ENCODE measurements around the gene RIPK3. TPM values are rescaled to one million over a fixed set of nuclear protein-coding genes. Genes with fewer than 3 reads are reported as not detected.

The RIPK3 gene
- polyA plus RNA-seq, 1 of the 3 experiments (the other 2 are of a cell fraction) = not detected

- H3K9me2 ChIP-seq = no peaks in the 10 kb centered on the region
- TF ChIP-seq POLR2AphosphoS5 (IDR thresholded peaks at IDR 0.05; ENCODE audit: low read depth, low read length) (no peak), SIN3A (IDR thresholded peaks at IDR 0.05; ENCODE audit: borderline replicate concordance, low read depth, low read length) (no peak), IRF3 (IDR thresholded peaks at IDR 0.05; ENCODE audit: low read depth, low read length) (no peak), TAF1 (IDR thresholded peaks at IDR 0.05; ENCODE audit: borderline replicate concordance, low read depth, low read length) (no peak), FOXM1 (IDR thresholded peaks at IDR 0.05; ENCODE audit: low read depth) (no peak), FOXJ3 (CRISPR knock-in tag; IDR thresholded peaks at IDR 0.05) (no peak), ELF1 (IDR thresholded peaks at IDR 0.05) (no peak), RFX5 (IDR thresholded peaks at IDR 0.05; ENCODE audit: low read length) (no peak), TCF12 (IDR thresholded peaks at IDR 0.05) (no peak), SMC3 (IDR thresholded peaks at IDR 0.05; ENCODE audit: low read depth, low read length) (no peak), TEAD4 (IDR thresholded peaks at IDR 0.05; ENCODE audit: borderline replicate concordance, insufficient read depth) (no peak)
- TF ChIP-seq, protein P1, sequence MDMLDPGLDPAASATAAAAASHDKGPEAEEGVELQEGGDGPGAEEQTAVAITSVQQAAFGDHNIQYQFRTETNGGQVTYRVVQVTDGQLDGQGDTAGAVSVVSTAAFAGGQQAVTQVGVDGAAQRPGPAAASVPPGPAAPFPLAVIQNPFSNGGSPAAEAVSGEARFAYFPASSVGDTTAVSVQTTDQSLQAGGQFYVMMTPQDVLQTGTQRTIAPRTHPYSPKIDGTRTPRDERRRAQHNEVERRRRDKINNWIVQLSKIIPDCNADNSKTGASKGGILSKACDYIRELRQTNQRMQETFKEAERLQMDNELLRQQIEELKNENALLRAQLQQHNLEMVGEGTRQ (IDR thresholded peaks at IDR 0.05; ENCODE audit: borderline replicate concordance, low read depth, low read length) = no peak
- TF ChIP-seq, protein P2, sequence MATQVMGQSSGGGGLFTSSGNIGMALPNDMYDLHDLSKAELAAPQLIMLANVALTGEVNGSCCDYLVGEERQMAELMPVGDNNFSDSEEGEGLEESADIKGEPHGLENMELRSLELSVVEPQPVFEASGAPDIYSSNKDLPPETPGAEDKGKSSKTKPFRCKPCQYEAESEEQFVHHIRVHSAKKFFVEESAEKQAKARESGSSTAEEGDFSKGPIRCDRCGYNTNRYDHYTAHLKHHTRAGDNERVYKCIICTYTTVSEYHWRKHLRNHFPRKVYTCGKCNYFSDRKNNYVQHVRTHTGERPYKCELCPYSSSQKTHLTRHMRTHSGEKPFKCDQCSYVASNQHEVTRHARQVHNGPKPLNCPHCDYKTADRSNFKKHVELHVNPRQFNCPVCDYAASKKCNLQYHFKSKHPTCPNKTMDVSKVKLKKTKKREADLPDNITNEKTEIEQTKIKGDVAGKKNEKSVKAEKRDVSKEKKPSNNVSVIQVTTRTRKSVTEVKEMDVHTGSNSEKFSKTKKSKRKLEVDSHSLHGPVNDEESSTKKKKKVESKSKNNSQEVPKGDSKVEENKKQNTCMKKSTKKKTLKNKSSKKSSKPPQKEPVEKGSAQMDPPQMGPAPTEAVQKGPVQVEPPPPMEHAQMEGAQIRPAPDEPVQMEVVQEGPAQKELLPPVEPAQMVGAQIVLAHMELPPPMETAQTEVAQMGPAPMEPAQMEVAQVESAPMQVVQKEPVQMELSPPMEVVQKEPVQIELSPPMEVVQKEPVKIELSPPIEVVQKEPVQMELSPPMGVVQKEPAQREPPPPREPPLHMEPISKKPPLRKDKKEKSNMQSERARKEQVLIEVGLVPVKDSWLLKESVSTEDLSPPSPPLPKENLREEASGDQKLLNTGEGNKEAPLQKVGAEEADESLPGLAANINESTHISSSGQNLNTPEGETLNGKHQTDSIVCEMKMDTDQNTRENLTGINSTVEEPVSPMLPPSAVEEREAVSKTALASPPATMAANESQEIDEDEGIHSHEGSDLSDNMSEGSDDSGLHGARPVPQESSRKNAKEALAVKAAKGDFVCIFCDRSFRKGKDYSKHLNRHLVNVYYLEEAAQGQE (IDR thresholded peaks at IDR 0.05; ENCODE audit: low read depth, low read length) = no peak
- TF ChIP-seq, protein P3, sequence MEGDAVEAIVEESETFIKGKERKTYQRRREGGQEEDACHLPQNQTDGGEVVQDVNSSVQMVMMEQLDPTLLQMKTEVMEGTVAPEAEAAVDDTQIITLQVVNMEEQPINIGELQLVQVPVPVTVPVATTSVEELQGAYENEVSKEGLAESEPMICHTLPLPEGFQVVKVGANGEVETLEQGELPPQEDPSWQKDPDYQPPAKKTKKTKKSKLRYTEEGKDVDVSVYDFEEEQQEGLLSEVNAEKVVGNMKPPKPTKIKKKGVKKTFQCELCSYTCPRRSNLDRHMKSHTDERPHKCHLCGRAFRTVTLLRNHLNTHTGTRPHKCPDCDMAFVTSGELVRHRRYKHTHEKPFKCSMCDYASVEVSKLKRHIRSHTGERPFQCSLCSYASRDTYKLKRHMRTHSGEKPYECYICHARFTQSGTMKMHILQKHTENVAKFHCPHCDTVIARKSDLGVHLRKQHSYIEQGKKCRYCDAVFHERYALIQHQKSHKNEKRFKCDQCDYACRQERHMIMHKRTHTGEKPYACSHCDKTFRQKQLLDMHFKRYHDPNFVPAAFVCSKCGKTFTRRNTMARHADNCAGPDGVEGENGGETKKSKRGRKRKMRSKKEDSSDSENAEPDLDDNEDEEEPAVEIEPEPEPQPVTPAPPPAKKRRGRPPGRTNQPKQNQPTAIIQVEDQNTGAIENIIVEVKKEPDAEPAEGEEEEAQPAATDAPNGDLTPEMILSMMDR (IDR thresholded peaks at IDR 0.05) = no peak
- TF ChIP-seq, protein P4, sequence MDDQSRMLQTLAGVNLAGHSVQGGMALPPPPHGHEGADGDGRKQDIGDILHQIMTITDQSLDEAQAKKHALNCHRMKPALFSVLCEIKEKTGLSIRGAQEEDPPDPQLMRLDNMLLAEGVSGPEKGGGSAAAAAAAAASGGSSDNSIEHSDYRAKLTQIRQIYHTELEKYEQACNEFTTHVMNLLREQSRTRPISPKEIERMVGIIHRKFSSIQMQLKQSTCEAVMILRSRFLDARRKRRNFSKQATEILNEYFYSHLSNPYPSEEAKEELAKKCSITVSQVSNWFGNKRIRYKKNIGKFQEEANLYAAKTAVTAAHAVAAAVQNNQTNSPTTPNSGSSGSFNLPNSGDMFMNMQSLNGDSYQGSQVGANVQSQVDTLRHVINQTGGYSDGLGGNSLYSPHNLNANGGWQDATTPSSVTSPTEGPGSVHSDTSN (IDR thresholded peaks at IDR 0.05) = no peak
- WGBS (ENCODE audit: low lambda C conversion rate) = 68% methylated on average over 11 of the region's 14 CpGs
- H3K4me1 ChIP-seq (ENCODE audit: control insufficient read depth in 1 of 2, insufficient read depth in 2 of 2, low read depth in 1 of 2, low read length in 1 of 2) = peaks cover 0 to 7% of the 10 kb centered on the region in 2 experiments; a peak in 1 of 4 replicates
- no peak overlapping the region for H3K27ac ChIP-seq (ENCODE audit: low read depth in 2 of 2, low read length in 1 of 2)
- H3K9ac ChIP-seq = no peak overlapping the region
- H4K20me1 ChIP-seq (ENCODE audit: insufficient read depth) = no peaks in the 10 kb centered on the region
- H3K4me3 ChIP-seq (ENCODE audit: low read depth in 2 of 2, low read length in 1 of 2) = no peak overlapping the region
- no peak for DNase-seq
- H3K27me3 ChIP-seq (ENCODE audit: insufficient read depth) = peaks cover 72% of the 10 kb centered on the region
- H2AFZ ChIP-seq (ENCODE audit: low read depth) = no peak overlapping the region
- no peaks in the 10 kb centered on the region for H3K79me2 ChIP-seq (ENCODE audit: insufficient read depth)
- CTCF ChIA-PET = interaction anchor here (1.4 to 12.7 kb wide), 6 partner anchors 7 to 98 kb away, joined by 3 to 445 read pairs (median 10); partner anchors contain the start of genes CBLN3, CIDEB, KHNYN and SDR39U1
- no peak overlapping the region for H3K4me2 ChIP-seq
- no peaks in the 10 kb centered on the region for H3F3A ChIP-seq (replicated peaks; ENCODE audit: insufficient read depth)
- H3K36me3 ChIP-seq (replicated peaks in 1 of 2; ENCODE audit: control insufficient read depth in 1 of 2, insufficient read depth in 2 of 2, low read length in 1 of 2) = no peaks in the 10 kb centered on the region
- no peaks in the 10 kb centered on the region for H3K9me3 ChIP-seq
- POLR2A ChIA-PET = interaction anchor here (1.1 kb wide), 1 partner anchor 93 kb away, joined by 3 read pairs; no protein-coding TSS in a partner anchor
Measured at GRCh38 chr14:24338843-24339242, 948 bp downstream of the RIPK3 start.

All from SK-N-SH (cell line).